Neuronal stem cell (in vitro differentiated cells): Measurements from ENCODE around the gene SMARCAL1.

Experiments used
- DNase-seq: peaks from one replicate; pipeline ENCODE4 v3.0.0-alpha.2; 2013; ENCODE audit warnings: low spot score
- H2AFZ ChIP-seq: one replicate; pipeline ENCODE4 v1.6.1; 2013; ENCODE audit warnings: mild to moderate bottlenecking, low read length, inconsistent platforms
- H2AK5ac ChIP-seq: 2 replicates; pipeline ENCODE4 v1.6.1; 2013; ENCODE audit warnings: low read depth, mild to moderate bottlenecking, inconsistent platforms, low read length, moderate library complexity, mixed read lengths
- H2BK120ac ChIP-seq: 2 replicates; pipeline ENCODE4 v1.6.1; 2013; ENCODE audit warnings: low read depth, mild to moderate bottlenecking, inconsistent platforms, low read length, moderate library complexity, mixed read lengths
- H2BK12ac ChIP-seq: one replicate; pipeline ENCODE4 v1.6.1; 2013; ENCODE audit warnings: low read length, inconsistent platforms
- H2BK15ac ChIP-seq: 2 replicates; pipeline ENCODE4 v1.6.1; 2013; ENCODE audit warnings: mild to moderate bottlenecking, low read length, inconsistent platforms, mixed read lengths
- H2BK5ac ChIP-seq: one replicate; pipeline ENCODE4 v1.6.1; 2013; ENCODE audit warnings: inconsistent platforms, mild to moderate bottlenecking, low read length, moderate library complexity
- H3K14ac ChIP-seq: one replicate; pipeline ENCODE4 v1.6.1; 2013; ENCODE audit warnings: low read length, inconsistent platforms
- H3K18ac ChIP-seq: 2 replicates; pipeline ENCODE4 v1.6.1; 2013; ENCODE audit warnings: low read length, inconsistent platforms
- H3K23ac ChIP-seq: 2 replicates; pipeline ENCODE4 v1.6.1; 2013; ENCODE audit warnings: low read depth, mild to moderate bottlenecking, mixed read lengths, low read length, inconsistent platforms; ENCODE audit not compliant: poor library complexity
- H3K27ac ChIP-seq: replicated peaks from 3 replicates; pipeline ENCODE4 v1.5.1; 2013; ENCODE audit warnings: low read length, inconsistent platforms
- H3K27me3 ChIP-seq, 3 experiments: 2 replicates each; pipeline ENCODE4 v1.6.1; 2013; ENCODE audit warnings: low read length in 3 of 3, mild to moderate bottlenecking in 2 of 3, inconsistent platforms in 1 of 3, low read depth in 1 of 3, mixed read lengths in 1 of 3, moderate library complexity in 1 of 3; ENCODE audit not compliant: control insufficient read depth in 3 of 3, insufficient read depth in 3 of 3
- H3K36me3 ChIP-seq, 2 donors: replicated peaks in 1 of 2; 2 replicates each; pipeline ENCODE4 v1.6.1; 2013; ENCODE audit warnings: low read length in 2 of 2; ENCODE audit not compliant: control insufficient read depth in 2 of 2, insufficient read depth in 2 of 2
- H3K4ac ChIP-seq: 2 replicates; pipeline ENCODE4 v1.6.1; 2013; ENCODE audit warnings: inconsistent platforms, mild to moderate bottlenecking, low read length, moderate library complexity
- H3K4me1 ChIP-seq, 2 donors: 1 replicate in 1 of 2; 2 replicates in 1 of 2; pipeline ENCODE4 v1.6.1; 2013; ENCODE audit warnings: low read length in 2 of 2, low read depth in 1 of 2; ENCODE audit not compliant: control insufficient read depth in 2 of 2, insufficient read depth in 1 of 2
- H3K4me2 ChIP-seq: one replicate; pipeline ENCODE4 v1.6.1; 2013; ENCODE audit warnings: mild to moderate bottlenecking, low read length, inconsistent platforms; ENCODE audit not compliant: insufficient read depth, poor library complexity, severe bottlenecking
- H3K4me3 ChIP-seq, 2 donors: 2 replicates each; pipeline ENCODE4 v1.5.1; 2013; ENCODE audit warnings: low read length in 2 of 2, mild to moderate bottlenecking in 2 of 2, inconsistent platforms in 1 of 2, moderate library complexity in 1 of 2
- H3K79me1 ChIP-seq: one replicate; pipeline ENCODE4 v1.6.1; 2013; ENCODE audit warnings: low read depth, mild to moderate bottlenecking, inconsistent platforms, low read length, moderate library complexity
- H3K9ac ChIP-seq: one replicate; pipeline ENCODE4 v1.6.1; 2013; ENCODE audit warnings: mild to moderate bottlenecking, low read depth, low read length, inconsistent platforms; ENCODE audit not compliant: poor library complexity
- H3K9me3 ChIP-seq, 2 donors: replicated peaks in 1 of 2; 2 replicates each; pipeline versions ENCODE3 to v1.6.1; 2013; ENCODE audit warnings: low read length in 2 of 2, mild to moderate bottlenecking in 2 of 2, inconsistent platforms in 1 of 2, low read depth in 1 of 2, mixed read lengths in 1 of 2, moderate library complexity in 1 of 2; ENCODE audit not compliant: control insufficient read depth in 2 of 2, insufficient read depth in 1 of 2
- H4K8ac ChIP-seq: one replicate; pipeline ENCODE4 v1.6.1; 2013; ENCODE audit warnings: low read depth, mild to moderate bottlenecking, inconsistent platforms, low read length, moderate library complexity
- H4K91ac ChIP-seq: one replicate; pipeline ENCODE4 v1.6.1; 2013; ENCODE audit warnings: low read length, low read depth, mild to moderate bottlenecking, inconsistent platforms; ENCODE audit not compliant: poor library complexity
- WGBS, 2 donors: extraction: QIAGEN DNeasy Blood & Tissue Kit; methylation state at CpG; one replicate each; pipeline ENCODE4 v1.1.7; 2013; ENCODE audit warnings: missing lambda C conversion rate in 2 of 2, mixed read lengths in 1 of 2; ENCODE audit not compliant: insufficient read length in 2 of 2, insufficient replicate concordance in 1 of 2; ENCODE audit errors: extremely low coverage in 2 of 2; 5-methylcytosine and 5-hydroxymethylcytosine counted together

The SMARCAL1 gene

GRCh38 chr2:216475767-216476166 is 63.5 kb downstream of the SMARCAL1 start:
- H3K9me3 ChIP-seq, result no peaks in the 10 kb centered on the region
- no peak overlapping the region for H3K27ac ChIP-seq
- whole genome bisulfite sequencing, 2 donors, result no CpG with 5 or more reads among the region's 6 CpGs
- H3K23ac ChIP-seq, result no peak overlapping the region
- H4K8ac ChIP-seq, result no peak overlapping the region
- no peaks in the 10 kb centered on the region for H3K79me1 ChIP-seq
- H3K14ac ChIP-seq, result no peak overlapping the region
- H2BK120ac ChIP-seq, result no peak overlapping the region
- H2BK15ac ChIP-seq, result no peak overlapping the region
- no peak overlapping the region for H2AK5ac ChIP-seq
- H2BK5ac ChIP-seq, result no peak overlapping the region
- H3K4me3 ChIP-seq, result no peak overlapping the region
- peaks cover 7 to 65% of the 10 kb centered on the region in 2 donors for H3K36me3 ChIP-seq
- peaks cover 1 to 2% of the 10 kb centered on the region in 2 donors for H3K4me1 ChIP-seq
- DNase-seq, result no peak
- H3K4ac ChIP-seq, result no peak overlapping the region
- H2BK12ac ChIP-seq, result no peak overlapping the region
- H3K4me2 ChIP-seq, result no peak overlapping the region
- no peaks in the 10 kb centered on the region for H3K27me3 ChIP-seq
- H3K18ac ChIP-seq, result no peak overlapping the region
- no peak overlapping the region for H4K91ac ChIP-seq
- no peak overlapping the region for H2AFZ ChIP-seq
- no peak overlapping the region for H3K9ac ChIP-seq

DNA sequence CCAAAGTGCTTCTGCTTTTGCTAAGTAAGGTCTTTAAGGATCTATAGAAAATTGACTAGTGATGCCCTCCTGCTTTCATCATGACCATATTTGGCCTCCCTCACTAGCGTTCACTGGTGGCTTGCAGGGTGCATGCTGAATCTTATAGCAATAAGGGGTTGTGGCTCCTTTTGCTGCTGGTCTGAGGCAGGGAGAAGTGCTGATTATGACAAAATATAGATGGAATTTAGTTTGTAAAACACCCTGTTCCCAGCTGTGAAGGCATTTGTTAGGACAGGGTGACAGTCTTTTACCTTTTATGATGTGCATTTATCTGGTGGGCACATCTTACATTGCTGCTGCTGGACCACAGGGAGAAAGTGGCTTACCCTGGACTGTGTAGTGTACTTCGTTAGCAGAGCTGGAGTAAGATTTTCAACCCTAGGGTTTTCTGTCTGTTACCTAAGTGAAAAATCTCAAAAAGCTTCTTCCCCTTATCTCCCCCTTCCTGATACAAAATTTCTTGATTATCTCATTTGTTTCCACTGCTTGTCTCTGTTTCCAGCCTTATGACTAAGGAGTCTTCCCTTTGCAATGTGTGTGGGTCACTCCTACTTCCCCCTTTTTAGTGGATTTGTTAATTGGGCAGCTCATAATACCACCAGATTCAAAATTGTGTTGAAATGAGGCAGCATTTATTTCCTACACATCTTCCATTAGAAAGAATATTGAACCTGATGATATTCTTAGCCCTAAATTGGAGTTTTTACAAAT is 65.2 kb downstream of the SMARCAL1 start:
- Histone ChIP-seq H3K27me3 (no peaks in the 10 kb centered on the region), H3K4ac (no peak overlapping the region), H2AK5ac (no peak overlapping the region), H3K9ac (no peak overlapping the region), H2BK5ac (no peak overlapping the region), H3K23ac (no peak overlapping the region), H3K9me3 (no peaks in the 10 kb centered on the region), H3K36me3 (peaks cover 7 to 60% of the 10 kb centered on the region in 2 donors), H3K4me1 (peaks cover 1 to 2% of the 10 kb centered on the region in 2 donors), H3K14ac (no peak overlapping the region), H2BK15ac (no peak overlapping the region), H2AFZ (no peak overlapping the region), H4K91ac (no peak overlapping the region), H3K18ac (no peak overlapping the region), H2BK12ac (no peak overlapping the region), H3K79me1 (no peaks in the 10 kb centered on the region), H3K4me2 (no peak overlapping the region), H4K8ac (no peak overlapping the region), H2BK120ac (no peak overlapping the region), H3K27ac (no peak overlapping the region), H3K4me3 (no peak overlapping the region)
- no peak for DNase-seq
- no CpG with 5 or more reads among the region's 2 CpGs for WGBS, 2 donors

GRCh38 chr2:216478151-216478550 is 65.9 kb downstream of the SMARCAL1 start:
- Histone ChIP-seq H3K79me1 (no peaks in the 10 kb centered on the region), H2BK120ac (no peak overlapping the region), H2AFZ (no peak overlapping the region), H4K91ac (no peak overlapping the region), H3K4ac (no peak overlapping the region), H3K4me2 (no peak overlapping the region), H3K18ac (no peak overlapping the region), H3K27ac (no peak overlapping the region), H2BK5ac (no peak overlapping the region), H3K36me3 (peaks cover 7 to 67% of the 10 kb centered on the region in 2 donors), H4K8ac (no peak overlapping the region), H2AK5ac (no peak overlapping the region), H3K23ac (no peak overlapping the region), H3K9ac (no peak overlapping the region), H3K4me3 (no peak overlapping the region), H3K14ac (no peak overlapping the region), H2BK15ac (no peak overlapping the region), H2BK12ac (no peak overlapping the region), H3K9me3 (no peaks in the 10 kb centered on the region), H3K27me3 (no peaks in the 10 kb centered on the region), H3K4me1 (peaks cover 1 to 2% of the 10 kb centered on the region in 2 donors)
- no peak for DNase-seq
- WGBS, 2 donors, result no CpG with 5 or more reads among the region's 3 CpGs

DNA sequence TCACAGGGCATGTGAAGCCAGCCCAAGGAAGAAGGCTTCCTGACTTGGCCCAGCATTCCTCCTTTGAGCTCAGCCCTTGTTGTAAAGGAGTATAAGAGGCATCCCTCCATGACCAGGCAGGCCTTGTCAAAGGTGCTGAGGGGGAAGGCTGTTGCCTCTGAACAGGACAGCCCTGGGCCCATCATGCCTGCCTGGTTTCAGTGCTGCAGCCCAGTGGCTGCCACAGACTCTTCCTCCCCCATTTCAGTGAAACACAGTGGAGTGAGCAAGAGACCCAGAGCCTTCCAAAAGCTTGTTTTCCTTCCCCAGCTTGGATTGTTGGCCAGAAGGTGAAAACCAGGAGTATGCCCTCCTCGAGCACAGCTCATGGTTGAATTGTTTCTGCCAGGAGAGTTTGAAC is 66.5 kb downstream of the SMARCAL1 start:
- Histone ChIP-seq H3K9me3 (no peaks in the 10 kb centered on the region), H3K4me1 (peaks cover 1 to 2% of the 10 kb centered on the region in 2 donors), H4K91ac (no peak overlapping the region), H3K4me3 (no peak overlapping the region), H4K8ac (no peak overlapping the region), H3K23ac (no peak overlapping the region), H3K27ac (no peak overlapping the region), H2BK12ac (no peak overlapping the region), H3K4ac (no peak overlapping the region), H3K9ac (no peak overlapping the region), H3K27me3 (no peaks in the 10 kb centered on the region), H3K79me1 (no peaks in the 10 kb centered on the region), H2AK5ac (no peak overlapping the region), H2BK15ac (no peak overlapping the region), H3K4me2 (no peak overlapping the region), H2AFZ (no peak overlapping the region), H2BK120ac (no peak overlapping the region), H3K36me3 (peaks cover 7 to 70% of the 10 kb centered on the region in 2 donors), H3K18ac (no peak overlapping the region), H2BK5ac (no peak overlapping the region), H3K14ac (no peak overlapping the region)
- no peak for DNase-seq
- WGBS, 2 donors, result no CpG with 5 or more reads among the region's 1 CpG
